Anterior cingulate cortex (tissue), 58 donors: ENCODE data around the gene GDPD5.
A peak's percentile ranks its signal among the peaks of the same experiment; 100 is the strongest.

Experiments
- DNase-seq, 58 donors: peaks; one replicate each; lab custom pipeline; 2025; lab: John Stamatoyannopoulos, UW

The GDPD5 gene

GRCh38 chr11:75525433-75526191, at the start of gene GDPD5:
Gene GDPD5 (minus strand): TSS chr11:75525941. CDS start chr11:75477735, 48,206 bp downstream.
- peak in 55 of 58 donors; percentile 23 to 92 (median 74) for DNase-seq

DNA sequence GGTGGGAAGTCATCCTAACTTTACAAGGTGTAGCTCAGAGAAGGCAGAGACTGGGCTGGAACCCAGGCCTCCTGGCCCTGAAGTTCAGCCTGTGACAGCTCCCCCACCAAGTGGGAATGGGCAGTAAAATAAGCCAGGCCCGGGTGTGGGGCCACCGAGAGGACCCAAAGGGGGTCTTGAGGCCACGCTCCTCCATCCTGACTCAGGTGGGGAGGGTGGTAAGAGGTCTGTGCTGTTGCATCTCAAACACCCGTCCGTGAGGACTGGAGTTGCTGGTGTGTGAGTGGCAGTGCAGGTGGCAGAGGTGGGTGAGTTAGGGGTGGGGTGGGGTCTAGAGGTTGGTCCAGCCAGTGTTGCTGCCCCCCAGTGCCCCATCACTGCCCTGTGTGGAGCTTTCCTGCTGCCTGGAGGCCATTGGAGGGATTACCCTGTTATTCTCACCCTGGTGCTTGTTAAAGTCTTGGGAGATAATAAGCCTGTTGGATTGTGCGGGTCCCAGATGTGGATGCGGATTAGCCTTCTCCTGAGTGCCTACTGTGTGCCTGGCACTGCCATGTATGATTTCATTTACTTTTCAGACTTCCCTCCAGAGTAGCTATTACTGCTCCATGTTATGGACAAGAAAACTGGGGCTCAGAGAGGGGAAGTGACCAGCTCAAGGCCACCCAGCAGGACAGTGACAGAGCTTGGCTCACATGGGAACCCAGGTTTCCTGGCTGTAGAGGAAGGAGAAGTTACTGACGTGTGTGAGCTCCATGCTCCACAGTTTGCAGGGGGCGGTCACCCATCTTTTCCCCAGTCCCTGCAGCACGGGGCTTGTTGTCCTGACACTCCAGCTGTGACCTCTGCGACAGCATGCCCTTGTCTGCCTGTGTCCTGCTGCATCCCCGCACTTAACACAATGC, 49.2 kb upstream of the GDPD5 start:
- no peak for DNase-seq

GRCh38 chr11:75572744-75573143, 47.0 kb upstream of the GDPD5 start:
- no peak for DNase-seq

GRCh38 chr11:75571625-75572024, 45.9 kb upstream of the GDPD5 start:
- no peak for DNase-seq

DNA sequence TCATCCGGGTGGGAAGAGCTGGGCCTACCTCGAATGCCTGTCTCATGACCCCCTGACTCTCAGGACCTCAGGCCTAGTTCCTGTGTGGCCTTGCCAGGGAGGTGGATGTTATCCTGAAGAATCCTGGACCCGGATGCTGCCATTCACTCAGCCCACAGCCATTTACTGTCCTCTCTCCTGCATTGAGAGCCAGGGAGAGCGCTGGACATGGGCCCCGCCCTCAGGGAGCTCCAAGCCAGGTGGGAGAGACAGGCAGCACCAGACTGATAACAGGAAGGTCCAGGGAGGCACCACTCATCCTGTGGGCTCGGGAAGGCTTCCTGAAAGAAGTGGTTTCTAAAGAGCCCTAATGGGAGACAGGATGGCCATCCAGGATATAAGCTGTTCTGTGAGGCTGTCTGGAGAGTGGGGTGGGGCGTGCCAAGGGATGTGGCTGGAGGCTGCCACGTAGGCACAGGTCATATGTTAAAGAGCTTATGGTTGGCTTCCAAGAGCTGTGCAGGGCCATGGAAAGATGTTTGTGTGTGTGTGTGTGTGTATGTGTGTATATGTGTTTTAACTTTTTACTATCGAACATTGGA, 44.9 kb upstream of the GDPD5 start:
- no peak for DNase-seq

DNA sequence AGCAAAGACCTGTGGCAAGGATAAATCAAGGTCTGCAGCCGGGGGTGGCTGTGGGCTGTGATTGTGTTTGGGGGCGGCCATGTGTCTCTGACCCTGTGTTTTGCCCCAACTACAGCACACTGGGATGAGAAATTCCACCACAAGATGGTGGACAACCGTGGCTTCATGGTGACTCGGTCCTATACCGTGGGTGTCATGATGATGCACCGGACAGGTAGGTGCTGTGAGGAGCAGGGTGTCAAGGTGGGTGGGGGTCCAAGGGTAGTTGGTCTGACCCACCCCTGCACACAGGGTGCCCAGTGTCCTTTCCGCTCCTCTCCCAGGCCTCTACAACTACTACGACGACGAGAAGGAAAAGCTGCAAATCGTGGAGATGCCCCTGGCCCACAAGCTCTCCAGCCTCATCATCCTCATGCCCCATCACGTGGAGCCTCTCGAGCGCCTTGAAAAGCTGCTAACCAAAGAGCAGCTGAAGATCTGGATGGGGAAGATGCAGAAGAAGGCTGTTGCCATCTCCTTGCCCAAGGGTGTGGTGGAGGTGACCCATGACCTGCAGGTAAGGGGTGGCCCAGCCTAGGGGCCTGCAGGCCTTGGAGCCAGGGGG, 43.0 kb upstream of the GDPD5 start:
- no peak for DNase-seq

- DNase-seq = no peak
Observed at GRCh38 chr11:75567971-75568370, 42.2 kb upstream of the GDPD5 start.

GRCh38 chr11:75566763-75567279, 41.1 kb upstream of the GDPD5 start:
- no peak for DNase-seq

DNA sequence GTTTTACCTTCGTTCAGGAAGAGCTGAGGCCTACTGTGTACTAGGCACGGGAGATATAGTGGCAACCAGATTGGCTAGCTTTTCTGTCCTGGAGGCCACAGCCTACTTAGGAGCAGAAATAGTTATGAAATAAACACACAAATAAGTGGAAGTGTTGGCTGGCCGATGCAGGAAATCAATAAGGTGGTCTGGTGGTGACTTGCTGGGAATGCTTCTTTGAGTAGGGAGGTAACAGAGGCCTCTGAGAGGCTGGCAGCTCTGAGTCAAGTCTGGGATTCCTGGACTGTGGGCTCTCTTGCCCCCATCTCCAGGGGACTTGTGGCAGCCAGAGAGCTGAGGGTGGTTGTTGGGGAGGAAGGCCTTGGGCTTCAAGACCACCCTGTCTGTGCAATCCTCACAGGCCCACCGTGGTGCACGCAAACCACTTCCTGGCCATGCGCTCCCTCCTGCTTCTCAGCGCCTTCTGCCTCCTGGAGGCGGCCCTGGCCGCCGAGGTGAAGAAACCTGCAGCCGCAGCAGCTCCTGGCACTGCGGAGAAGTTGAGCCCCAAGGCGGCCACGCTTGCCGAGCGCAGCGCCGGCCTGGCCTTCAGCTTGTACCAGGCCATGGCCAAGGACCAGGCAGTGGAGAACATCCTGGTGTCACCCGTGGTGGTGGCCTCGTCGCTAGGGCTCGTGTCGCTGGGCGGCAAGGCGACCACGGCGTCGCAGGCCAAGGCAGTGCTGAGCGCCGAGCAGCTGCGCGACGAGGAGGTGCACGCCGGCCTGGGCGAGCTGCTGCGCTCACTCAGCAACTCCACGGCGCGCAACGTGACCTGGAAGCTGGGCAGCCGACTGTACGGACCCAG, 40.4 kb upstream of the GDPD5 start:
- DNase-seq = peak in 1 of 58 donors; percentile 56

DNA sequence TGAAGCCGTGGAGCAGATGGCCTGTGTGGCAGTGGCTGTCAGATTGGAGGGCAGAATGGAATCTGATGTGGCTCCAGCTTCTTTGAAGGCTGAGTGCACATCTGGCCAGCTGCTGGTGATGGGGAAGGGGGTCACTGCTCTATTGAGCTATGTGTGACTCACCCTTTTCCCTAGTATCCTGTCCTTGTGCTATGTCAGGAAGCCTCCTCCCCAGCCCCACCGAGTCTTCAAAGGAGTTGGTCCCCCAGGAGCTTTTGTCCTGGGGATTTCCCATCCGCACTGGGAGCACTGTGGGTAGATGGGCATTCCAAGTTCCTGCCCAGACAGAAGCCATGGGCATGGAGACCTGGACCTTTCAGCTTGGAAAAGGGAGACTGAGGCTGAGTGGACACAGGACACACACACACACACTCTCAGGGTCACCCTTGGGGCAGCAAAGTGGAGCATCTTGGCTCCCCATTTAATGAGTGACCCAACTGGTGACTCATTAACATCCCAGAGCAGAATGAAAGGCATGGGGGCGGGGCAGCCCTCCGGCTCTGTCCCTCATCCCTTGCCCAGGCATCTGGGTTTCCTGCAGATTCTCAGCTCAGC, 39.6 kb upstream of the GDPD5 start:
- peak in 6 of 58 donors; percentile 8 to 71 (median 30) for DNase-seq

DNA sequence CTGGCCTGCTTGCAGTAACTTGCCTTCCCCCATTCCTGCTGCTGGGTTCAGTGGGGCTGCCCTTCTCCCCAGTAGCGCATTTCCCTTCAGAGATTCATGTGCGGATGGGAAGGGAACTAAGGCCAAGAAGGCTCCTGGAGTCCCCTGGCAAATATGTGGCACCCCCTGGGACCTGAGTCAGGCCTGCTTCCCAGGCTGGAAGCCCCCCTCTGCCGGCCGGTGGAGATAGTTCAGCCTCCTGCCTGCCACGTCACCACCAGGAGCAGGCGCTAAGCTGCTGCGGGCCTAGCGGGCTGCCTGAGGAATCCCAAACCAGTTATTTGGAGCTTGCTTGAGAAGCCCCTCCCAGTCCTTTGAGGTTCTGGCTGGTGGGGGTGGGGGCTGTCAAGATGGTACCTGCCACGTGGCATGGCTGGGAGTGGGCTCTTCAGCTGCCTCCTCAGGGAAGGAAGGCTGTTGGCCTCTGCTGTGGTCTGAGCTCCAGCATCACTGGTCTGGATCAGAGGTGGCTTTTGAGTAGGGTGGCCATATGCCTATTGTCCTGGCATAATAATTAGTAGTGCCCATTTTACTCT, 38.3 kb upstream of the GDPD5 start:
- peak in 1 of 58 donors; percentile 41 for DNase-seq

GRCh38 chr11:75563501-75563977, 37.8 kb upstream of the GDPD5 start:
- no peak for DNase-seq

GRCh38 chr11:75562836-75563484, 37.2 kb upstream of the GDPD5 start:
- no peak for DNase-seq

- peak in 52 of 58 donors; percentile 15 to 88 (median 51) for DNase-seq
Observed at GRCh38 chr11:75562048-75562835, 36.5 kb upstream of the GDPD5 start, which contains the start of gene SERPINH1. Gene SERPINH1 (plus strand): TSS chr11:75562253. CDS start chr11:75566350, 4,097 bp downstream.

- DNase-seq = no peak
Observed at GRCh38 chr11:75561426-75562047, 35.8 kb upstream of the GDPD5 start.

- no peak for DNase-seq
Observed at GRCh38 chr11:75560644-75561043, 34.9 kb upstream of the GDPD5 start.
